Vagina (tissue), 2 donors: ENCODE data around the gene PRTN3. TPM values are rescaled to one million over a fixed set of nuclear protein-coding genes. Genes with fewer than 3 reads are reported as not detected.

ENCODE experiments used
- DNase-seq, 2 donors: peaks; one replicate each; pipeline ENCODE4 v3.0.0-alpha.2; 2017; ENCODE audit errors: extremely low spot score in 2 of 2
- H3K27ac ChIP-seq: fragments of 200-600 bp; sonication (generic); one replicate; pipeline ENCODE4 v1.5.1; 2019
- H3K27me3 ChIP-seq: fragments of 200-600 bp; sonication (generic); one replicate; pipeline ENCODE4 v1.5.1; 2019
- H3K36me3 ChIP-seq, 2 donors: fragments of 200-600 bp; sonication (generic); one replicate each; pipeline ENCODE4 v1.5.1; 2017 to 2019
- H3K4me1 ChIP-seq: fragments of 200-600 bp; sonication (generic); one replicate; pipeline ENCODE4 v1.5.1; 2019
- H3K4me3 ChIP-seq, 2 donors: fragments of 200-600 bp; sonication (generic); 1 replicate in 1 of 2; 2 replicates in 1 of 2; pipeline ENCODE4 v1.5.1; 2016 to 2019
- H3K9me3 ChIP-seq: fragments of 200-600 bp; sonication (generic); one replicate; pipeline ENCODE4 v1.5.1; 2019
- CTCF ChIP-seq, 3 experiments: fragments of 450-650 bp in 2 of 3; fragments of 200-600 bp in 1 of 3; sonication (generic) in 1 of 3; IDR thresholded peaks; one replicate each; pipeline ENCODE4 v1.5.1; 2017 to 2019; ENCODE audit warnings: antibody characterized with exemption in 3 of 3, mild to moderate bottlenecking in 2 of 3, moderate library complexity in 2 of 3
- POLR2A ChIP-seq, 2 donors: fragments of 450-650 bp; IDR thresholded peaks; one replicate each; pipeline ENCODE4 v1.6.1; 2017; ENCODE audit warnings: antibody characterized with exemption in 2 of 2, mild to moderate bottlenecking in 2 of 2, moderate library complexity in 2 of 2
- POLR2AphosphoS5 ChIP-seq, 2 donors: sonication (generic); formaldehyde crosslinking; IDR thresholded peaks; one replicate each; pipeline ENCODE4 v1.9.0; 2017; ENCODE audit warnings: antibody characterized with exemption in 2 of 2, mild to moderate bottlenecking in 2 of 2, low read depth in 1 of 2; ENCODE audit not compliant: insufficient read depth in 1 of 2
- intact Hi-C: fragments of 100-400 bp; cut with DNase I; formaldehyde crosslinking; loops from one replicate; pipeline ENCODE4 v1.15.1; 2023
- total RNA-seq: library from RNA; depleted of rRNA; stranded (reverse); fragments of >200 nt; gene quantifications from one replicate; pipeline ENCODE4 v1.2.3, GENCODE V29; 2016

PRTN3 gene
- total RNA-seq, 1 donor from 2014 or later = not detected

DNA sequence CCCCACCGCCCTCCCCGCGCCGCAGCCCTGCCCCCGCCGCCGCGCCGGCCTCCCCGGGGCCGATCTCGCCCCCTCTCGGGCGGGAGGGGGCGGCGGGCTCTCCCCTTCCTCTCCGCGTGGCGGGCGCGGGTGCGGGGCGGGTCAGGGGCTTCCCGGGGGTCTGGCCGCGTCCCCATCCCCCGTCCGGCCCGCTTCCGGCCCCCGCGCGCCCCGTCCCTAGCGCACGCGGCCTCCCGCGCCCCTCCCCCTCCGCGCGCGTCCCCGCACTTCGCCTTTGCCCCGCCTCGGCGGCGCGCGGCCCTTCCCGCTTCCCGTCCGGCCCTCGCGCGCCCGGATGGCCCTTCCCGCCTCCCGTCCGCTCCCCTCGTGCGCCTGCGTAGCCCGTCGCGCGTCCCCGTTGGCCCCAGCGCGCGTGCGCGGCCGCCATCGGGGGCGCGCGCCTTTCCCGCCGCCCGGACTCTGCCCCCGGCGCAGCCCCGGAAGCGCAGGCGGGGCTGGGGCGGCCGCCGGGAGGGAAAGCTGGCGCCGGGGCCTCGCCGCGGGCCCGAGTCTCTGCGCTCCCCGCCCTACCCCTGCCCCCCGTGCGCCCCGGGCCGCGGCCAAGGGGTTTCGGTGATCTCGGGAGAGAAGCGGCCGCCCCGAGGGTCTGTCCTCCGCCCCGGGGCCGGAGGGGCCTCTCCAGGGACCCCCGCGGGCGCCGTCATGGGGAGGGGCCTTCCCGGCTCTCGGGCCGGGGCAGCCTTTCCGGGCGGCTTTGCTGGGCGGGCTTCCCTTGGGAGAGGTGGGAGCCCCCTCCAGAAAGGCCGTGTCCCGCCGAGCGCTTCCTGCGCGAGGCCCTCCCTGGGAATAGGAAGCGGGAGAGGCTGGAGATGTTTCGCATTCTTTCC lies 43.0 kb upstream of the PRTN3 start:
- intact Hi-C loops = no loop called here
- Histone ChIP-seq H3K27me3 (no peaks in the 10 kb centered on the region), H3K9me3 (no peaks in the 10 kb centered on the region), H3K4me3 (peak overlapping the region; percentile 85 to 94), H3K4me1 (peaks cover 58% of the 10 kb centered on the region), H3K36me3 (no peaks in the 10 kb centered on the region), H3K27ac (peak overlapping the region; percentile 97)
- TF ChIP-seq POLR2A (IDR thresholded peaks at IDR 0.05) = no peak
- TF ChIP-seq CTCF (IDR thresholded peaks at IDR 0.05) = no peak
- no peak for TF ChIP-seq POLR2AphosphoS5 (IDR thresholded peaks at IDR 0.05; ENCODE audit: insufficient read depth in 1 of 2, low read depth in 1 of 2)
- no peak for DNase-seq

DNA sequence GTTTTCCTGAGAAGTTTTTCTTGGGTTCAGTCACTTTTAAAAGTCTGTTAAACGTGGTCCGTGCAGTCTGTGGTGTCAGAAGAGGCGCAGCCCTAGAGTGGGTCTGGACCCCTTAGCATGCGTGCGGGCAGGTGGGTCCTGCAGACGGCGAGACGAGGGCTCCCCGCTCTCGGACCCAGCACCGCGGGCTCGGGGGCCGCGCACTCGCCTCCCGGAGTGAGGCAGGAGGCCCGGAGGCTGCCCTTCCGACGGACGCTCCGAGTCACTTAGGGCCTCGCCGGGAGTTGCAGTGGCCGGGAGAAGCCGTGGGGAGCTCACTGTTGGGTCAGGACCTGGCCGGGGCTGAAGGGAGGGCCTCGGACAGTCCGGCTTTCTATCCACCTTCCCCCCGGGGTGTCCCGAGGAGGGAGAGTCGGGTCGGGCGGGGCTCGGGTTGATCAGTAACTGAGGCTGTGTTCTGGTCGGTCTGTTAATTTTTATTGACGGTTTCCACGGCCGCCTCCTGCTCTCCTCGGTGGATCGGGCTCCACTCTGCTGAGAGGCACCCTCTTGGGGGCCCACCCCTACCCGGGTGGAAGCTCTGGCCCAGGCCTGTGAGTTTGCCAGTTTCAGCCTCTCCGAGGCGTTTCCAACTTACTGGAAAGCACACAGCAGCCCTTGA lies 42.3 kb upstream of the PRTN3 start:
- TF ChIP-seq CTCF (IDR thresholded peaks at IDR 0.05) (no peak), POLR2AphosphoS5 (IDR thresholded peaks at IDR 0.05; ENCODE audit: insufficient read depth in 1 of 2, low read depth in 1 of 2) (no peak), POLR2A (IDR thresholded peaks at IDR 0.05) (no peak)
- DNase-seq = no peak
- peak overlapping the region; percentile 85 to 94 for H3K4me3 ChIP-seq
- no peaks in the 10 kb centered on the region for H3K27me3 ChIP-seq
- intact Hi-C loops = no loop called here
- peak overlapping the region; percentile 97 for H3K27ac ChIP-seq
- H3K9me3 ChIP-seq = no peaks in the 10 kb centered on the region
- peaks cover 0 to 6% of the 10 kb centered on the region in 2 donors for H3K36me3 ChIP-seq
- H3K4me1 ChIP-seq = peaks cover 65% of the 10 kb centered on the region

- Histone ChIP-seq H3K36me3 (peaks cover 0 to 14% of the 10 kb centered on the region in 2 donors), H3K4me1 (peaks cover 71% of the 10 kb centered on the region), H3K4me3 (peak overlapping the region; percentile 85 to 94), H3K27me3 (no peaks in the 10 kb centered on the region), H3K9me3 (no peaks in the 10 kb centered on the region), H3K27ac (peak overlapping the region; percentile 97)
- TF ChIP-seq CTCF (IDR thresholded peaks at IDR 0.05) = no peak
- no peak for TF ChIP-seq POLR2AphosphoS5 (IDR thresholded peaks at IDR 0.05; ENCODE audit: insufficient read depth in 1 of 2, low read depth in 1 of 2)
- TF ChIP-seq POLR2A (IDR thresholded peaks at IDR 0.05) = no peak
- intact Hi-C loops = no loop called here
- DNase-seq = no peak
Measured at GRCh38 chr19:799076-799881, 41.5 kb upstream of the PRTN3 start.

DNA sequence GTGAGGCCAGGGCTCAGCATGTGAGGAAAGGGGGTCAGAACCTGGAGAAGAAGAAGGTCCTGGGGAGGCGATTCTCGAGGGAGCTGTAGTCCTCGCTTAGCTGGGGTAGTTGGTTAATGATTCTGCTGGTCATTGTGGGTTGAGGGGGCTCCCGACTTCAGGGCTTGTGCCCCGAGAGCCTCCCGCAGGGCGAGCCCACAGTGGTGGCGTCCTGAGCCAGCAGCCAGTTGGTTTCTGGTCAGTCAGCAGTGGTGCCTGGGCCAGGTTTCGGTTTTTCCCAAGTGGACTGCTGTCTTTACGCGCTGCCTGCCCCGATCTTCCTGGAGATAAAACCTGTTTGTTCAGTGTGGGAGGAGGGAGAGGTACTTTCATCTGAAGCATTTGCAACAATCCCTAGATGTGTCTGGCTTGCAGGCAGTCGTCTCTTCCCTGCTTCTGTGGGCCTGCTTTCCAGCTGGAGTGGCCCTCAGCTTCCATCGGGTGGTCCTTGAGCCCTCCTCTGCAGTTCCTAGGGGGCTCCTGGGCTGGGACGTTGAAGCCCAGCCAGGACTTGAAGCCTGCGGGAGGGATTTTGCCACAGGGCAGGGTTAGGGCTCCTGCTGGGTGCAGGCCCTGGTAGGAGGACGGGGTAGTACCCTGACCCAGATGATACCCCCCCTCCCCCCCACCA lies 40.3 kb upstream of the PRTN3 start:
- intact Hi-C loops = loop anchor here (5.0 kb wide), 1 partner anchor 47 kb away; no protein-coding TSS in a partner anchor
- TF ChIP-seq POLR2AphosphoS5 (IDR thresholded peaks at IDR 0.05; ENCODE audit: insufficient read depth in 1 of 2, low read depth in 1 of 2) (no peak), CTCF (IDR thresholded peaks at IDR 0.05) (no peak), POLR2A (IDR thresholded peaks at IDR 0.05) (no peak)
- H3K4me3 ChIP-seq = peak overlapping the region; percentile 7 to 42
- peaks cover 69% of the 10 kb centered on the region for H3K4me1 ChIP-seq
- H3K36me3 ChIP-seq = peaks cover 0 to 26% of the 10 kb centered on the region in 2 donors
- H3K9me3 ChIP-seq = no peaks in the 10 kb centered on the region
- peak overlapping the region; percentile 97 for H3K27ac ChIP-seq
- H3K27me3 ChIP-seq = no peaks in the 10 kb centered on the region
- DNase-seq = no peak
